GM18499 (cell line): ENCODE measurements around the gene PTCD1.

Experiments
- ATAC-seq: cut with Tn5 transposase; IDR thresholded peaks from one replicate; pipeline ENCODE4 v1.9.1; 2021; ENCODE audit warnings: moderate number of reproducible peaks; ENCODE audit not compliant: insufficient read depth, unreplicated experiment

Gene PTCD1, protein sequence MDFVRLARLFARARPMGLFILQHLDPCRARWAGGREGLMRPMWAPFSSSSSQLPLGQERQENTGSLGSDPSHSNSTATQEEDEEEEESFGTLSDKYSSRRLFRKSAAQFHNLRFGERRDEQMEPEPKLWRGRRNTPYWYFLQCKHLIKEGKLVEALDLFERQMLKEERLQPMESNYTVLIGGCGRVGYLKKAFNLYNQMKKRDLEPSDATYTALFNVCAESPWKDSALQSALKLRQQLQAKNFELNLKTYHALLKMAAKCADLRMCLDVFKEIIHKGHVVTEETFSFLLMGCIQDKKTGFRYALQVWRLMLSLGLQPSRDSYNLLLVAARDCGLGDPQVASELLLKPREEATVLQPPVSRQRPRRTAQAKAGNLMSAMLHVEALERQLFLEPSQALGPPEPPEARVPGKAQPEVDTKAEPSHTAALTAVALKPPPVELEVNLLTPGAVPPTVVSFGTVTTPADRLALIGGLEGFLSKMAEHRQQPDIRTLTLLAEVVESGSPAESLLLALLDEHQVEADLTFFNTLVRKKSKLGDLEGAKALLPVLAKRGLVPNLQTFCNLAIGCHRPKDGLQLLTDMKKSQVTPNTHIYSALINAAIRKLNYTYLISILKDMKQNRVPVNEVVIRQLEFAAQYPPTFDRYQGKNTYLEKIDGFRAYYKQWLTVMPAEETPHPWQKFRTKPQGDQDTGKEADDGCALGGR

DNA sequence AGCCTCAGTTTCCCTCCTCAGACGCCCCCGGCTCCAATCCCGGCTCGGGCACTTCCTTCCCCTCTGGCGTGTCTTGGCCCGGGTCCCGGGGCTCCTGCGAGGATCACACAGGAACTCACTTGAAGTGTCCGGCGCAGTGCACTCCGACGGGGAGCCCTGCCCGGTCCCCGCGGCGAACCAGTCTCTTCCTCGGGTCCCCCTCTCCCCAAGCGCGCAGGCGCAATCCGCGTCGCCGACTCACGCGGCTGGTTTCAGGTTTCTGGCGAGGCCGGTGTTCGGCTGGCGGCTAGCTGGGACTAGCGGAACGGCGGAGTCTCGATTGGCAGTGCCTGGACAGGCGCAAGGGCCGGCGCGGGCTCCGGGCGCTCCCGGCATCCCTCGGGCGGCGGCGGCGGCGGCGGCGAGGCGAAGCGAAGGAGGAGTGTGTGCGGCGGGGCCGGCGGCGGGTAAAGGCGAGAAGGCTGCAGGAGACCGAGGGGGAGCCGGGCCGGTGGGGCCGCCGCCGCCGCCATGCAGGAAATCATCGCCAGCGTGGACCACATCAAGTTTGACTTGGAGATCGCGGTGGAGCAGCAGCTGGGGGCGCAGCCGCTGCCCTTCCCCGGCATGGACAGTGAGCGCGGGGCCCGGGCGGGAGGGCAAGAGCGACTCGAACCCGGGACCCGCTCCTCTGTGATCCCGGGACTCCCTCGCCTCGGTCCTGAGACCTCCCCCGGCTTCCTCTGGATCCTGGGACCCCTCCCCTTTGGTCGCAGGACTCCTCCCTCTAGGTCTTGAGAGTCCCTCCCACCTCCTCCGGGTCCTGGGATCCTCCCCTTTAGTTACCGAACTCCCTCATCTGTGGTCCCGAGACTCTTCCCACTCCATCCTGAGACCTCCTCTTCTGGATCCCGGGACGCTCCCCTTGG is at the start of gene PTCD1, which contains the start of gene CPSF4:
PTCD1 (minus strand) TSS at position 226 of the 908 bp plus-strand sequence. CDS start 3,556 bp downstream, outside the sequence.
CPSF4 (plus strand) TSS at position 371 of the 908 bp plus-strand sequence; CDS start at position 511, 140 bp downstream.
- peak; percentile 83 for ATAC-seq

DNA sequence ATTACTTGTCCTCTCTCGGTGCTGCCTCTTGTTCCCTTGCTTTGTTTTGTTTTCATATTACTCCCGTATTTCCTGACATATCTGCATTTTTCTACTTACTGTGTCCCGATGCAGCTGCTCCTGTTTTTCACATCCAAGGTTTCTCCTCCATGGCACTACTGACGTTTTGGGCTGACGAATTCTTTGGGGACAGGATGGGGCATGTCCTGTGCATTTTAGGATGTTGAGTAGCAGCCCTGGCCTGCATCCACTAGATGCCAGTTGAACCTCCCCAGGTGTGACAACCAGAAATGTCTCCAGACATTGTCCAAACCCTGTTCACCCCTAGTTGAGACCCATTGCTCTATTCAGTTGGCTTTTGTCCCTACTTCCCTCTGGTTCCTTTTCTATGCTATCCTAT is 46.5 kb upstream of the PTCD1 start:
- no peak for ATAC-seq

- ATAC-seq: no peak
These were observed 40.2 kb upstream of the PTCD1 start for GRCh38 chr7:99478464-99479440.

GRCh38 chr7:99476107-99476506 is 37.5 kb upstream of the PTCD1 start:
- ATAC-seq: no peak

- ATAC-seq: peak; percentile 8
These were observed 34.7 kb upstream of the PTCD1 start for GRCh38 chr7:99473315-99473596.

DNA sequence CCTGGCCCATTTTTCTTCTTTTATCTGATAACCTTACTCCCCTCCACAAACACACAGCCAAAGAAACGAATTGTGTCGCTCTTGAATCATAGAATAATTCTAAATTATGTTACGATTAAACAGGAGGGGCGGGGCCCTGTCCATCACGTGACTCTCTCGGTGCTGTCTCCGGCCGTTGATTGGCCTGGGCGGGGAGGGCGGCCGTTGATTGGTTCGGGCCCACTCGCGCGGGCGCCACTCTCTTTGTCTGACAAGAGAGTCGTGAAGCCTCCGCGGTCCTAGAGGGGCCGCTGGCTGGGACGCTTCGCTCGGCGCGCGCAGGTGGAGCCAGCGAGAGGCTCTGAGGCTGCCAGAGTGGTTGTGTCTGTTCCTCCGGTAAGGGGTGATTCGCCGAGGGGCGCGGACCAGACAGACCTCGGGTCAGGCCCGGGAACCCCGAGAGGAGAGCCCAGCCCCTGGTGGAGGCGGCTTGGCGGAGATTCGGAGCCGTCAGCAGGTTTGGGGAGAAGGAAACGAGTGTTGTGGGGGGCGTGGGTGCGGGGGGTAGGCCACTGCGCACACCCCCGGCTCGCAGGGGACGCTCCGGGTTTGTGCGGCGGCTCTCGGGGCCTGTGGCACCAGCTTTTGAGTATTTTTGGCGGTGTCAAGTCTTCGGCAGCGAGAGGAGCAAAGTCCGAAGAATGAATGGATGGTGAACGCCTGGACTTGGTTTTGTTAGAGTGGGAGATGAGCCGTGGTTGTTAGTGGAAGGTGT is 34.1 kb upstream of the PTCD1 start, which contains the start of gene ZNF789:
ZNF789 (plus strand) TSS at position 330 of the 754 bp plus-strand sequence. CDS start 3,567 bp downstream, outside the sequence.
- ATAC-seq: peak; percentile 54

- no peak for ATAC-seq
These were observed 30.9 kb upstream of the PTCD1 start for GRCh38 chr7:99469381-99470065.

DNA sequence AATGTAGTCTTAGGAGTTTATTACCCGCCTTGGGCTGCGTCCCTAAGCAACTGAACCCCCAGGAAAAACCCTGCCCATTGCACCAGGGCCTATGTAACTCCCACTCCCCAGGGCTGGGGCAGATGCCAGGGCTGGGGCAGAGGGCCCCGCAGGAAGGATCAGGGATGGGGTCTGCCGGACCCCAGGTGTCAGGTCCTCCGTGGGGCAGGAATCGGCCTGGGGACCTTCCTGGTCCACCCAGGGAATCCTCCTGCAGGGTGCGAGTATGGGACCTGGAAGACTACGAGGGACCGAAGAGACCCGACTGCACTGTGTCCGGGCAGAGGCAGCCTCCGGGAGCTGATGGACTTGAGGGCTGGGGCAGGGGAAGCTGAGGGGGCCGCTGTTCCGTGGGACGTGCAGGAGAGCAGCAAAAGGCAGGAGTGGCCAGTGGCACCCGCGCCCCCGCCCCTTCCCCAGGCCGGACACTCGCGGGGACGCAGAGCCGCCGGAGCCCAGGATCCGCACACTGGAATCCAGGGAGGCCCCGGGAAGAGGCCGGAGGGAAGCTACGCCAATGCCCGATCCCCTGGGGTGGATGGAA is 29.8 kb upstream of the PTCD1 start:
- ATAC-seq: no peak

GRCh38 chr7:99465421-99465768 is 26.8 kb upstream of the PTCD1 start:
- ATAC-seq: no peak

GRCh38 chr7:99461221-99461620 is 22.6 kb upstream of the PTCD1 start:
- ATAC-seq: no peak

- ATAC-seq: no peak
These were observed 22.1 kb upstream of the PTCD1 start for GRCh38 chr7:99460651-99461050.

DNA sequence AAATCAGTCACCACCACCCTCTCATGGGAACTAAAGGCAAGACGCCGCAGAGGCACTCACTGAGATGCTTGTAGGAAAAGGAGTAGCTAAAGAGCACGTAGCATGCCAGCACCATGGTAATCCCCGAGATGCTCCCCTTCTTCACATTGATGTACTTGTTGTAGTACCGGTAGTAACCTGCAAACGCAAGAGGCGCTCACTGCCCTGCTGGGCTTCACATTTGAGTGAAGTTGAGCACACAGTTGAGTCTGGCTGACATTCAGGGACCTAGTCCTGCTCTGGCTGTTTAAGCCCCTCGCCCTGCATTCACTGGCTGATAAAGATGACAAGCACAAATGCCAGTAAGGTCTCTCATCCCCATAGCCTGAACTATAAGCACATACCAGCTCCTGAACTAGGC is 20.5 kb upstream of the PTCD1 start:
- ATAC-seq: no peak

DNA sequence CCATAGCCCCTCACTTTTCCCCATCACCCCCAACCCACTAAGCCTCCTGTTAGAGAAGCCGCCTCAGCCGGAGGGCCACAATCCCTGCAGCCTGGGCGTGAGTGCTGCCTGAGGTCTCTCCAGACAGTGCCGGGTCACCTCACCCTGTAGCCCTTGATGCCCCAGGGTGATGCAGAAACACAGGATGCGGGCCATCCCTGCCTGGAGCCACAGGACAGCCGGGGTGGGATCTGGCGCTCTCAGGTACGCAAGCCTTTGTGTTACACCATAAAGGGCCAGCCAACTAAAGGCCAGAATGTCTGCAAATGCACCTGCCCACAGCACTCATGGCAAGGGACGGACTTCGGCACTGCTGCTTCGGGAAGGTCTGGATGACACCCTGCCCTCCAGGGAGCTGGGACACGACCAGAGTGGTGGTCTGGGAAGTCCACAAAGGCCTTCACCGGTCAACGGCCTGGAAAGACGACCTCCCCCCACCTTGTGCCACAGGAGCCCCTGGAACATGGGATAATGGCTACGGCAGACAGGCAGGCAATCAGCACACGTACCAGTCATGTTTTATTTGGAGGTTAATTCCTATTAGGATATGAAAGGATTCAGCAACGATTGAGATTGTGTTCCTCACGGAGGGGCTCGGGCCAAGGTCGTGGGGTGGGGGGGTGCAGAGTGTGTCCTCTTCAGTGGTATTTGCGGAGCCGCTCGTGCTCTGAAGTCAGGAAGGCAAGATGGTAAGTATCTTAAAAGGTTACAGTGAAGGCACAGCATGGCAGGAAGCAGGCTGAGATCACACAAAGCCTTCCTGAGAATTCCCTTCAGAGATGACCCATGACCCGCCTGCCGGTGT is 19.3 kb upstream of the PTCD1 start:
- ATAC-seq: no peak

GRCh38 chr7:99457050-99457649 is 18.6 kb upstream of the PTCD1 start:
- ATAC-seq: no peak

DNA sequence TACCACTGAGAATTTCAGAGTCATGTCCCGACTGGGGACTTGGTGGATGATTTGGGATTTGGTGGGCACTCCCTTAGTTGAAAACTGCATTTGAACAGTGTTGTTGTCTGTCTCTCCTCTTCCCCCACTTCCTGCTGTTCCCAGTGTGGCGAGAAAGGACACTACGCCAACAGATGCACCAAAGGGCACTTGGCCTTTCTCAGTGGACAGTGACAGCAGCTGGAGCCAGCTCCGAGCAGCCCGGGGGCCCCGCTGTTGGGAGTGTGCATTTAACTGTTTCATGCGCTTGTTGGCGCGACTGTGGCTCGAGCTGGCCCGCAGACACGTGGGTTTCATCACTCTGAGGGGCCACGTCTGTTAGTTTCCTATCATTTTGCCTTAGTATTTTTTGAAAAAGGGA is 17.7 kb upstream of the PTCD1 start:
- ATAC-seq: no peak

- no peak for ATAC-seq
These were observed 17.3 kb upstream of the PTCD1 start for GRCh38 chr7:99455874-99456273.

DNA sequence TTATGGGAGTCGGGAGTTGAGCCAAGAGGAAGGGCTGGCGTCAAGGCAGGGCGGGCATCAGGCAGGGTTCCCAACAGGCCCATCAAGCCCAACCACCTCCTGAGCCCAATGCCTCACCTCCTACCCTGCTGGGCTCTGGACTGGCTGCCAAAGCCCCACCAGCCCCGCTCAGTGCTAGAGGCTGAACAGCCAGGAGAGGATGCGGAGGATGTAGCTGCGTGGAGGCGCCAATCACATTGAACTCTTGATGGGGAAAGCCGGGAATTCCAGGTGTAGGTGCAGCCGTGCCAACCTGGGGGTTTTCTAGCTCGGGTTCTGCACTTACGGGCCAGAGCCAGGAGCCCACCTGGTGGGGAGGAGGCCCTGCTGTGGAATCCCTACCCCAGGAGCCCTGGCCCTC is 14.5 kb upstream of the PTCD1 start:
- no peak for ATAC-seq
